SK-N-SH treated with all-trans-retinoic acid at 6 μM for 48 hours (cell line): ENCODE results near the gene RTRAF.

Experiments used
- ARNTL ChIP-seq: fragments of 450-650 bp; formaldehyde crosslinking; IDR thresholded peaks from 2 replicates; pipeline ENCODE4 v1.5.0; 2020; ENCODE audit warnings: low read depth, mild to moderate bottlenecking, moderate library complexity, borderline replicate concordance
- BACH2 ChIP-seq: fragments of 250-450 bp; sonication (Bioruptor Pico); IDR thresholded peaks from 2 replicates; pipeline ENCODE4 v1.9.0; 2021; ENCODE audit warnings: mild to moderate bottlenecking, borderline replicate concordance
- GLIS3 ChIP-seq: fragments of 250-450 bp; sonication (Bioruptor Pico); IDR thresholded peaks from 2 replicates; pipeline ENCODE4 v1.5.0; 2020; ENCODE audit warnings: mild to moderate bottlenecking, moderate library complexity
- RARB ChIP-seq: fragments of 250-450 bp; sonication (Bioruptor Pico); IDR thresholded peaks from 2 replicates; pipeline ENCODE4 v1.8.0; 2021; ENCODE audit warnings: mild to moderate bottlenecking, moderate library complexity
- TOX ChIP-seq: fragments of 250-450 bp; sonication (Bioruptor Pico); IDR thresholded peaks from 2 replicates; pipeline ENCODE4 v1.8.0; 2021; ENCODE audit warnings: mild to moderate bottlenecking, moderate library complexity, borderline replicate concordance
- ZNF565 ChIP-seq: fragments of 450-650 bp; formaldehyde crosslinking; conservative IDR thresholded peaks from 2 replicates; pipeline ENCODE4 v1.5.0; 2020; ENCODE audit warnings: low read depth, mild to moderate bottlenecking, moderate library complexity
- ZNF8 ChIP-seq: fragments of 450-650 bp; formaldehyde crosslinking; IDR thresholded peaks from 2 replicates; pipeline ENCODE4 v1.5.0; 2020; ENCODE audit warnings: mild to moderate bottlenecking, moderate library complexity
- TF ChIP-seq, protein P1 (sequence below): fragments of 250-450 bp; sonication (Bioruptor Pico); IDR thresholded peaks from 2 replicates; pipeline ENCODE4 v1.5.1; 2021; ENCODE audit warnings: mild to moderate bottlenecking, moderate library complexity
- TF ChIP-seq, protein P2 (sequence below): fragments of 250-450 bp; sonication (Bioruptor Pico); IDR thresholded peaks from 2 replicates; pipeline ENCODE4 v1.8.0; 2020; ENCODE audit warnings: mild to moderate bottlenecking, moderate library complexity, borderline replicate concordance
- TF ChIP-seq, protein P3 (sequence below): fragments of 250-450 bp; sonication (Bioruptor Pico); IDR thresholded peaks from 2 replicates; pipeline ENCODE4 v1.5.1; 2020; ENCODE audit warnings: low read depth, mild to moderate bottlenecking, moderate library complexity

DNA sequence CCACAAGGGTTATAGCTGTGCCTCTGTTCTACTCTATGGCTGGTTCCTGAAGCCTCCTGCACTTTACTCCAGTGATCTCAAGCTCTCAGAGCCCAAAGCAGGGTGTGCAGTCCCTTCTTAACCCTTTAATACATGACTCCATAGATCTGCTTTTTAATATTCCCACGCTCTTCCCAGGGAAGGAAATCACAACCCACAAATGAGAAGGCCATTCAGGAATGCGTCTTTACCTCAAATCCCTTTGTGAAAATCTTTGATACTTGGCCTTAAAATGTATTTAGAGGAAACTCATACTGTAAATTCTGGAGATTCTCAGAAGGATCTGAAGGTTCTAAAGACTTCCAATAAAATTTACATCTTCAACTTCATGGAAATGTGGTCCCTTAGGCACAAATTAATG, 62.5 kb downstream of the RTRAF start:
- TF ChIP-seq ZNF565 (CRISPR knock-in tag) (no peak), BACH2 (no peak), ARNTL (CRISPR knock-in tag) (no peak), RARB (CRISPR knock-in tag) (no peak), TOX (CRISPR knock-in tag) (no peak), ZNF8 (CRISPR knock-in tag) (no peak), GLIS3 (CRISPR knock-in tag) (no peak)
- TF ChIP-seq, protein P1, sequence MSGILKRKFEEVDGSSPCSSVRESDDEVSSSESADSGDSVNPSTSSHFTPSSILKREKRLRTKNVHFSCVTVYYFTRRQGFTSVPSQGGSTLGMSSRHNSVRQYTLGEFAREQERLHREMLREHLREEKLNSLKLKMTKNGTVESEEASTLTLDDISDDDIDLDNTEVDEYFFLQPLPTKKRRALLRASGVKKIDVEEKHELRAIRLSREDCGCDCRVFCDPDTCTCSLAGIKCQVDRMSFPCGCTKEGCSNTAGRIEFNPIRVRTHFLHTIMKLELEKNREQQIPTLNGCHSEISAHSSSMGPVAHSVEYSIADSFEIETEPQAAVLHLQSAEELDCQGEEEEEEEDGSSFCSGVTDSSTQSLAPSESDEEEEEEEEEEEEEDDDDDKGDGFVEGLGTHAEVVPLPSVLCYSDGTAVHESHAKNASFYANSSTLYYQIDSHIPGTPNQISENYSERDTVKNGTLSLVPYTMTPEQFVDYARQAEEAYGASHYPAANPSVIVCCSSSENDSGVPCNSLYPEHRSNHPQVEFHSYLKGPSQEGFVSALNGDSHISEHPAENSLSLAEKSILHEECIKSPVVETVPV, result no peak
- TF ChIP-seq, protein P2, sequence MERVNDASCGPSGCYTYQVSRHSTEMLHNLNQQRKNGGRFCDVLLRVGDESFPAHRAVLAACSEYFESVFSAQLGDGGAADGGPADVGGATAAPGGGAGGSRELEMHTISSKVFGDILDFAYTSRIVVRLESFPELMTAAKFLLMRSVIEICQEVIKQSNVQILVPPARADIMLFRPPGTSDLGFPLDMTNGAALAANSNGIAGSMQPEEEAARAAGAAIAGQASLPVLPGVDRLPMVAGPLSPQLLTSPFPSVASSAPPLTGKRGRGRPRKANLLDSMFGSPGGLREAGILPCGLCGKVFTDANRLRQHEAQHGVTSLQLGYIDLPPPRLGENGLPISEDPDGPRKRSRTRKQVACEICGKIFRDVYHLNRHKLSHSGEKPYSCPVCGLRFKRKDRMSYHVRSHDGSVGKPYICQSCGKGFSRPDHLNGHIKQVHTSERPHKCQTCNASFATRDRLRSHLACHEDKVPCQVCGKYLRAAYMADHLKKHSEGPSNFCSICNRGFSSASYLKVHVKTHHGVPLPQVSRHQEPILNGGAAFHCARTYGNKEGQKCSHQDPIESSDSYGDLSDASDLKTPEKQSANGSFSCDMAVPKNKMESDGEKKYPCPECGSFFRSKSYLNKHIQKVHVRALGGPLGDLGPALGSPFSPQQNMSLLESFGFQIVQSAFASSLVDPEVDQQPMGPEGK, result no peak
- TF ChIP-seq, protein P3, sequence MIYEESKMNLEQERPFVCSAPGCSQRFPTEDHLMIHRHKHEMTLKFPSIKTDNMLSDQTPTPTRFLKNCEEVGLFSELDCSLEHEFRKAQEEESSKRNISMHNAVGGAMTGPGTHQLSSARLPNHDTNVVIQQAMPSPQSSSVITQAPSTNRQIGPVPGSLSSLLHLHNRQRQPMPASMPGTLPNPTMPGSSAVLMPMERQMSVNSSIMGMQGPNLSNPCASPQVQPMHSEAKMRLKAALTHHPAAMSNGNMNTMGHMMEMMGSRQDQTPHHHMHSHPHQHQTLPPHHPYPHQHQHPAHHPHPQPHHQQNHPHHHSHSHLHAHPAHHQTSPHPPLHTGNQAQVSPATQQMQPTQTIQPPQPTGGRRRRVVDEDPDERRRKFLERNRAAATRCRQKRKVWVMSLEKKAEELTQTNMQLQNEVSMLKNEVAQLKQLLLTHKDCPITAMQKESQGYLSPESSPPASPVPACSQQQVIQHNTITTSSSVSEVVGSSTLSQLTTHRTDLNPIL (CRISPR knock-in tag), result no peak
